IMR-90 (cell line): ENCODE measurements around the gene TTBK2. TPM values are rescaled to one million over a fixed set of nuclear protein-coding genes. Genes with fewer than 3 reads are reported as not detected.

Source experiments
- ATAC-seq: fragments of 200-7000 bp; cut with Tn5 transposase; 2 replicates; pipeline ENCODE4 v1.9.1; 2020; ENCODE audit warnings: low read depth, mild to moderate bottlenecking, moderate library complexity
- BruUV-seq: library from RNA; stranded (reverse); fragments of 400-500 nt; replicated peaks from 2 replicates; lab custom pipeline; 2021; lab: Mats Ljungman, UMichigan
- CTCF ChIA-PET: fragments of 300-600 bp; formaldehyde crosslinking; extraction: SDS; loops from one replicate; lab custom pipeline; 2021; ENCODE audit warnings: antibody characterized with exemption; lab: Yijun Ruan, JAX
- POLR2A ChIA-PET: fragments of 300-600 bp; sonication (Branson Sonifier 250); formaldehyde crosslinking; loops from one replicate; lab custom pipeline; 2022; ENCODE audit warnings: antibody characterized with exemption; ENCODE audit not compliant: unreplicated experiment; lab: Charles Lee
- DNase-seq: peaks from one replicate; pipeline ENCODE4 v3.0.0; 2013
- H2AFZ ChIP-seq: replicated peaks from 2 replicates; pipeline ENCODE3; 2013; ENCODE audit warnings: low read length, mild to moderate bottlenecking; ENCODE audit not compliant: poor library complexity
- H2AK5ac ChIP-seq: 2 replicates; pipeline ENCODE4 v1.6.1; 2013; ENCODE audit warnings: low read depth, low read length, inconsistent platforms
- H2AK9ac ChIP-seq: replicated peaks from 2 replicates; pipeline ENCODE3; 2013; ENCODE audit warnings: mild to moderate bottlenecking, low read depth, low read length, moderate library complexity; ENCODE audit not compliant: poor library complexity
- H2BK120ac ChIP-seq: 2 replicates; pipeline ENCODE4 v1.6.1; 2013; ENCODE audit warnings: low read depth, low read length, inconsistent platforms
- H2BK15ac ChIP-seq: 3 replicates; pipeline ENCODE4 v1.6.1; 2013; ENCODE audit warnings: low read depth, low read length, inconsistent platforms
- H2BK20ac ChIP-seq: 2 replicates; pipeline ENCODE4 v1.6.1; 2013; ENCODE audit warnings: low read depth, mild to moderate bottlenecking, inconsistent platforms, low read length, moderate library complexity
- H2BK5ac ChIP-seq: 2 replicates; pipeline ENCODE4 v1.6.1; 2013; ENCODE audit warnings: mild to moderate bottlenecking, low read depth, low read length, inconsistent platforms; ENCODE audit not compliant: poor library complexity, severe bottlenecking
- H3K14ac ChIP-seq: replicated peaks from 2 replicates; pipeline ENCODE4 v1.6.1; 2013; ENCODE audit warnings: low read depth, low read length, inconsistent platforms
- H3K18ac ChIP-seq: 2 replicates; pipeline ENCODE4 v1.6.1; 2013; ENCODE audit warnings: low read depth, low read length, control low read depth
- H3K23ac ChIP-seq: 2 replicates; pipeline ENCODE4 v1.6.1; 2013; ENCODE audit warnings: low read depth, low read length, inconsistent platforms
- H3K27ac ChIP-seq: 2 replicates; pipeline ENCODE4 v1.5.1; 2013; ENCODE audit warnings: mild to moderate bottlenecking, control low read depth, low read length; ENCODE audit not compliant: insufficient read depth
- H3K27me3 ChIP-seq: 2 replicates; pipeline ENCODE4 v1.6.1; 2013; ENCODE audit warnings: low read length; ENCODE audit not compliant: control insufficient read depth, insufficient read depth
- H3K36me3 ChIP-seq: 2 replicates; pipeline ENCODE4 v1.6.1; 2013; ENCODE audit warnings: low read length, mixed read lengths; ENCODE audit not compliant: control insufficient read depth, insufficient read depth
- H3K4ac ChIP-seq: 2 replicates; pipeline ENCODE4 v1.6.1; 2013; ENCODE audit warnings: low read depth, low read length, inconsistent platforms
- H3K4me1 ChIP-seq: 2 replicates; pipeline ENCODE4 v1.6.1; 2013; ENCODE audit warnings: low read length, mixed read lengths; ENCODE audit not compliant: control insufficient read depth, insufficient read depth
- H3K4me2 ChIP-seq: 2 replicates; pipeline ENCODE4 v1.6.1; 2013; ENCODE audit warnings: low read depth, mild to moderate bottlenecking, control low read depth, low read length, moderate library complexity
- H3K4me3 ChIP-seq: 2 replicates; pipeline ENCODE4 v1.5.1; 2013; ENCODE audit warnings: low read depth, mild to moderate bottlenecking, control low read depth, low read length, moderate library complexity; ENCODE audit not compliant: insufficient read depth
- H3K56ac ChIP-seq: 2 replicates; pipeline ENCODE4 v1.6.1; 2013; ENCODE audit warnings: low read length, inconsistent platforms; ENCODE audit not compliant: insufficient read depth; ENCODE audit errors: extremely low read depth
- H3K79me1 ChIP-seq, 2 experiments: 2 replicates each; pipeline ENCODE4 v1.6.1; 2013; ENCODE audit warnings: low read length in 2 of 2, inconsistent platforms in 1 of 2, low read depth in 1 of 2
- H3K9ac ChIP-seq: 2 replicates; pipeline ENCODE4 v1.6.1; 2013; ENCODE audit warnings: low read depth, low read length, control low read depth
- H3K9me1 ChIP-seq: 2 replicates; pipeline ENCODE4 v1.6.1; 2013; ENCODE audit warnings: low read length, inconsistent platforms; ENCODE audit not compliant: insufficient read depth
- H3K9me3 ChIP-seq: 2 replicates; pipeline ENCODE4 v1.6.1; 2013; ENCODE audit warnings: low read length; ENCODE audit not compliant: control insufficient read depth, insufficient read depth
- H4K20me1 ChIP-seq: 2 replicates; pipeline ENCODE4 v1.6.1; 2013; ENCODE audit warnings: low read length, inconsistent platforms; ENCODE audit not compliant: insufficient read depth
- H4K5ac ChIP-seq: 2 replicates; pipeline ENCODE4 v1.6.1; 2013; ENCODE audit warnings: mild to moderate bottlenecking, low read depth, low read length, control low read depth
- H4K8ac ChIP-seq, 2 experiments: 2 replicates each; pipeline ENCODE4 v1.6.1; 2013; ENCODE audit warnings: low read depth in 2 of 2, low read length in 2 of 2, control low read depth in 1 of 2, inconsistent platforms in 1 of 2
- H4K91ac ChIP-seq: 2 replicates; pipeline ENCODE4 v1.6.1; 2013; ENCODE audit warnings: low read depth, low read length, inconsistent platforms; ENCODE audit not compliant: insufficient read depth
- BHLHE40 ChIP-seq: fragments of 150-350 bp; IDR thresholded peaks from 2 replicates; pipeline ENCODE4 v1.6.1; 2016; ENCODE audit warnings: mild to moderate bottlenecking, low read depth, low read length
- CEBPB ChIP-seq: IDR thresholded peaks from 2 replicates; pipeline ENCODE4 v1.6.1; 2012; ENCODE audit warnings: low read depth, low read length, improper control_type of control experiment
- CHD1 ChIP-seq: IDR thresholded peaks from 2 replicates; pipeline ENCODE4 v1.6.1; 2012; ENCODE audit warnings: low read depth, low read length, improper control_type of control experiment
- FOS ChIP-seq: fragments of 150-350 bp; IDR thresholded peaks from 2 replicates; pipeline ENCODE4 v1.6.1; 2016; ENCODE audit warnings: low read depth, low read length
- MAFK ChIP-seq: IDR thresholded peaks from 2 replicates; pipeline ENCODE4 v1.6.1; 2012; ENCODE audit warnings: low read depth, low read length, improper control_type of control experiment
- MAZ ChIP-seq: IDR thresholded peaks from 2 replicates; pipeline ENCODE4 v1.6.1; 2012; ENCODE audit warnings: low read depth, mild to moderate bottlenecking, low read length, improper control_type of control experiment, moderate library complexity, borderline replicate concordance
- POLR2A ChIP-seq: IDR thresholded peaks from 2 replicates; pipeline ENCODE4 v1.6.1; 2012; ENCODE audit warnings: mild to moderate bottlenecking, low read depth, low read length
- RAD21 ChIP-seq: IDR thresholded peaks from 2 replicates; pipeline ENCODE4 v1.6.1; 2012; ENCODE audit warnings: low read length, improper control_type of control experiment
- RCOR1 ChIP-seq: IDR thresholded peaks from 2 replicates; pipeline ENCODE4 v1.6.1; 2012; ENCODE audit warnings: mild to moderate bottlenecking, low read length, improper control_type of control experiment; ENCODE audit not compliant: insufficient replicate concordance
- RFX5 ChIP-seq: IDR thresholded peaks from 2 replicates; pipeline ENCODE4 v1.8.0; 2012; ENCODE audit warnings: low read depth, mild to moderate bottlenecking, low read length, moderate library complexity
- WGBS, 2 experiments: methylation state at CpG; one replicate each; pipeline versions ENCODE4 v1.1.5 to v1.1.7; 2013; ENCODE audit warnings: missing lambda C conversion rate in 2 of 2; ENCODE audit not compliant: insufficient read length in 1 of 2; ENCODE audit errors: extremely low coverage in 2 of 2; 5-methylcytosine and 5-hydroxymethylcytosine counted together
- dilution Hi-C: fragments of 300-500 bp; cut with HindIII; formaldehyde crosslinking; loops from one replicate; pipeline ENCODE4 v1.14.3; 2018; ENCODE audit warnings: low sequenced_read_pairs; ENCODE audit not compliant: unreplicated experiment
- in situ Hi-C: fragments of 300-500 bp; cut with MboI; formaldehyde crosslinking; loops from 3 replicates; pipeline ENCODE4 v1.14.3; 2019; ENCODE audit warnings: low sequenced_read_pairs, inconsistent platforms, mixed read lengths
- intact Hi-C: fragments of 100-400 bp; cut with micrococcal nuclease; formaldehyde crosslinking; loops from 2 replicates; pipeline ENCODE4 v1.10.0; 2022
- polyA plus RNA-seq, 3 experiments: library from polyadenylated mRNA; depleted of rRNA; stranded (reverse); fragments of >200 nt; gene quantifications; 2 replicates each; pipeline ENCODE4 v1.2.3, GENCODE V29; 2012; ENCODE audit warnings: low replicate concordance in 1 of 3
- total RNA-seq: library from RNA; depleted of rRNA; stranded (reverse); fragments of >200 nt; gene quantifications from 2 replicates; pipeline ENCODE4 v1.2.3, GENCODE V29; 2012
- TF ChIP-seq, protein P1 (sequence below): conservative IDR thresholded peaks from 2 replicates; pipeline ENCODE4 v1.5.1; 2012; ENCODE audit warnings: mild to moderate bottlenecking, low read depth, low read length, improper control_type of control experiment

Gene TTBK2
- total and polyA plus RNA-seq, 2 of the 4 experiments (the other 2 are of a cell fraction): 2.4 to 3.2 TPM

- Histone ChIP-seq H2BK15ac (no peak overlapping the region), H4K91ac (no peak overlapping the region), H3K9me3 (no peaks in the 10 kb centered on the region), H3K18ac (no peak overlapping the region), H2BK5ac (no peak overlapping the region), H2AFZ (no peak overlapping the region), H2BK20ac (no peak overlapping the region), H3K79me1 (no peaks in the 10 kb centered on the region), H3K9ac (no peak overlapping the region), H3K23ac (no peak overlapping the region), H4K20me1 (no peaks in the 10 kb centered on the region), H3K36me3 (no peaks in the 10 kb centered on the region), H3K4ac (no peak overlapping the region), H2AK5ac (no peak overlapping the region), H3K56ac (no peak overlapping the region), H4K8ac (no peak overlapping the region), H3K27me3 (no peaks in the 10 kb centered on the region), H2AK9ac (no peak overlapping the region), H3K9me1 (no peaks in the 10 kb centered on the region), H3K4me3 (no peak overlapping the region), H2BK120ac (no peak overlapping the region), H3K4me2 (no peak overlapping the region), H3K4me1 (no peaks in the 10 kb centered on the region), H3K14ac (no peak overlapping the region), H4K5ac (no peak overlapping the region), H3K27ac (no peak overlapping the region)
- DNase-seq (peak; percentile 1), ATAC-seq (peak; percentile 47; the same call in 1 of the 2 replicates)
- BruUV-seq: no TSS peak
- CTCF ChIA-PET: interaction anchor here (1.3 kb wide), 1 partner anchor 12 kb away, joined by 3 read pairs; no protein-coding TSS in a partner anchor
- TF ChIP-seq MAZ: no peak
- no peak for TF ChIP-seq CEBPB
- no peak for TF ChIP-seq POLR2A
- TF ChIP-seq MAFK: no peak
- no peak for TF ChIP-seq CHD1
- no peak for TF ChIP-seq RAD21
- TF ChIP-seq, protein P1, sequence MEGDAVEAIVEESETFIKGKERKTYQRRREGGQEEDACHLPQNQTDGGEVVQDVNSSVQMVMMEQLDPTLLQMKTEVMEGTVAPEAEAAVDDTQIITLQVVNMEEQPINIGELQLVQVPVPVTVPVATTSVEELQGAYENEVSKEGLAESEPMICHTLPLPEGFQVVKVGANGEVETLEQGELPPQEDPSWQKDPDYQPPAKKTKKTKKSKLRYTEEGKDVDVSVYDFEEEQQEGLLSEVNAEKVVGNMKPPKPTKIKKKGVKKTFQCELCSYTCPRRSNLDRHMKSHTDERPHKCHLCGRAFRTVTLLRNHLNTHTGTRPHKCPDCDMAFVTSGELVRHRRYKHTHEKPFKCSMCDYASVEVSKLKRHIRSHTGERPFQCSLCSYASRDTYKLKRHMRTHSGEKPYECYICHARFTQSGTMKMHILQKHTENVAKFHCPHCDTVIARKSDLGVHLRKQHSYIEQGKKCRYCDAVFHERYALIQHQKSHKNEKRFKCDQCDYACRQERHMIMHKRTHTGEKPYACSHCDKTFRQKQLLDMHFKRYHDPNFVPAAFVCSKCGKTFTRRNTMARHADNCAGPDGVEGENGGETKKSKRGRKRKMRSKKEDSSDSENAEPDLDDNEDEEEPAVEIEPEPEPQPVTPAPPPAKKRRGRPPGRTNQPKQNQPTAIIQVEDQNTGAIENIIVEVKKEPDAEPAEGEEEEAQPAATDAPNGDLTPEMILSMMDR: no peak
- no peak for TF ChIP-seq RFX5
- no peak for TF ChIP-seq RCOR1
- TF ChIP-seq FOS: no peak
- no peak for TF ChIP-seq BHLHE40
- WGBS, 2 experiments: no CpG with 5 or more reads among the region's 2 CpGs
- POLR2A ChIA-PET: interaction anchor here (0.6 kb wide), 1 partner anchor 336 kb away, joined by 5 read pairs; no protein-coding TSS in a partner anchor
- dilution Hi-C loops: no loop called here
- intact Hi-C loops: no loop called here
- in situ Hi-C loops: no loop called here
Observed at GRCh38 chr15:42929306-42929848, 8.8 kb upstream of the TTBK2 start.
